Measurements from ENCODE around the gene CSNK1D. TPM values are rescaled to one million over a fixed set of nuclear protein-coding genes. Genes with fewer than 3 reads are reported as not detected.
A peak's percentile ranks its signal among the peaks of the same experiment; 100 is the strongest.

Gene CSNK1D
- total and polyA plus RNA-seq, 8 donors = 47.1 to 107 (median 66.0) TPM

- TF ChIP-seq, protein P1, sequence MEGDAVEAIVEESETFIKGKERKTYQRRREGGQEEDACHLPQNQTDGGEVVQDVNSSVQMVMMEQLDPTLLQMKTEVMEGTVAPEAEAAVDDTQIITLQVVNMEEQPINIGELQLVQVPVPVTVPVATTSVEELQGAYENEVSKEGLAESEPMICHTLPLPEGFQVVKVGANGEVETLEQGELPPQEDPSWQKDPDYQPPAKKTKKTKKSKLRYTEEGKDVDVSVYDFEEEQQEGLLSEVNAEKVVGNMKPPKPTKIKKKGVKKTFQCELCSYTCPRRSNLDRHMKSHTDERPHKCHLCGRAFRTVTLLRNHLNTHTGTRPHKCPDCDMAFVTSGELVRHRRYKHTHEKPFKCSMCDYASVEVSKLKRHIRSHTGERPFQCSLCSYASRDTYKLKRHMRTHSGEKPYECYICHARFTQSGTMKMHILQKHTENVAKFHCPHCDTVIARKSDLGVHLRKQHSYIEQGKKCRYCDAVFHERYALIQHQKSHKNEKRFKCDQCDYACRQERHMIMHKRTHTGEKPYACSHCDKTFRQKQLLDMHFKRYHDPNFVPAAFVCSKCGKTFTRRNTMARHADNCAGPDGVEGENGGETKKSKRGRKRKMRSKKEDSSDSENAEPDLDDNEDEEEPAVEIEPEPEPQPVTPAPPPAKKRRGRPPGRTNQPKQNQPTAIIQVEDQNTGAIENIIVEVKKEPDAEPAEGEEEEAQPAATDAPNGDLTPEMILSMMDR (IDR thresholded peaks at IDR 0.05) = no peak
- DNase-seq (peak in 3 of 6 donors; percentile 19 to 74 (median 49)), ATAC-seq (no peak), FAIRE-seq (no peak)
- 85 to 88% methylated on average over 17 of the region's 17 CpGs for WGBS, 2 donors
- Histone ChIP-seq H3K36me3 (peaks cover 0 to 18% (median 17%) of the 10 kb centered on the region in 3 donors), H3K27me3 (no peaks in the 10 kb centered on the region), H3K4me1 (peaks cover 13 to 31% (median 30%) of the 10 kb centered on the region in 3 donors), H3K4me3 (no peak overlapping the region), H3K9me3 (no peaks in the 10 kb centered on the region), H3K27ac (no peak overlapping the region)
- intact Hi-C loops (cut with DNase I) = loop anchor here in 2 of 3 donors (5.0 to 10.0 kb wide), 2 partner anchors 83 to 85 kb away; no protein-coding TSS in a partner anchor
Measured at GRCh38 chr17:82239401-82239925, 34.0 kb downstream of the CSNK1D start.

DNA sequence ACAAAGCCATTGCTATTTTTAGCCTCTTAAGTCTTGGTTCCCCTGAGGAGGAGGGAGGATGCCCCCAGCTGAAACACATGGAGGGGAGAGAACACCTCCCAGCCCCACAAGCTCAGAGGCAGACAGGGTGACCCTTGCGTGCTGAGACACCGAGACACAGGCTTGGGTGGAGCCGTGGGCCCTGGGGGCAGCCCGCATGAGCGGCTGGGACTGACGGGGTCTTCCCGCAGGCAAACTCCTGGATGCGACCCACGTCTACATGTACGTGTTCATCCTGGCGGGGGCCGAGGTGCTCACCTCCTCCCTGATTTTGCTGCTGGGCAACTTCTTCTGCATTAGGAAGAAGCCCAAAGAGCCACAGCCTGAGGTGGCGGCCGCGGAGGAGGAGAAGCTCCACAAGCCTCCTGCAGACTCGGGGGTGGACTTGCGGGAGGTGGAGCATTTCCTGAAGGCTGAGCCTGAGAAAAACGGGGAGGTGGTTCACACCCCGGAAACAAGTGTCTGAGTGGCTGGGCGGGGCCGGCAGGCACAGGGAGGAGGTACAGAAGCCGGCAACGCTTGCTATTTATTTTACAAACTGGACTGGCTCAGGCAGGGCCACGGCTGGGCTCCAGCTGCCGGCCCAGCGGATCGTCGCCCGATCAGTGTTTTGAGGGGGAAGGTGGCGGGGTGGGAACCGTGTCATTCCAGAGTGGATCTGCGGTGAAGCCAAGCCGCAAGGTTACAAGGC, 34.9 kb downstream of the CSNK1D start:
- H3K4me1 ChIP-seq = peaks cover 13 to 31% (median 30%) of the 10 kb centered on the region in 3 donors
- TF ChIP-seq, protein P1 (IDR thresholded peaks at IDR 0.05) = no peak
- no peaks in the 10 kb centered on the region for H3K27me3 ChIP-seq
- no peaks in the 10 kb centered on the region for H3K9me3 ChIP-seq
- H3K4me3 ChIP-seq = no peak overlapping the region
- DNase-seq = peak in 4 of 6 donors; percentile 40 to 74 (median 65)
- FAIRE-seq = no peak
- peak overlapping the region in 1 of 4 donors; percentile 37 for H3K27ac ChIP-seq
- intact Hi-C loops (cut with DNase I) = loop anchor here in 2 of 3 donors (5.0 to 10.0 kb wide), 2 partner anchors 84 to 86 kb away; no protein-coding TSS in a partner anchor
- peak in 3 of 4 donors; percentile 9 to 13 (median 11) for ATAC-seq
- WGBS, 2 donors = 55 to 71% methylated on average over 33 of the region's 33 CpGs
- peaks cover 0 to 10% (median 10%) of the 10 kb centered on the region in 3 donors for H3K36me3 ChIP-seq

GRCh38 chr17:82237746-82238471, 35.6 kb downstream of the CSNK1D start:
- ATAC-seq (no peak), FAIRE-seq (no peak)
- WGBS, 2 donors = 85 to 86% methylated on average over 34 of the region's 34 CpGs

DNA sequence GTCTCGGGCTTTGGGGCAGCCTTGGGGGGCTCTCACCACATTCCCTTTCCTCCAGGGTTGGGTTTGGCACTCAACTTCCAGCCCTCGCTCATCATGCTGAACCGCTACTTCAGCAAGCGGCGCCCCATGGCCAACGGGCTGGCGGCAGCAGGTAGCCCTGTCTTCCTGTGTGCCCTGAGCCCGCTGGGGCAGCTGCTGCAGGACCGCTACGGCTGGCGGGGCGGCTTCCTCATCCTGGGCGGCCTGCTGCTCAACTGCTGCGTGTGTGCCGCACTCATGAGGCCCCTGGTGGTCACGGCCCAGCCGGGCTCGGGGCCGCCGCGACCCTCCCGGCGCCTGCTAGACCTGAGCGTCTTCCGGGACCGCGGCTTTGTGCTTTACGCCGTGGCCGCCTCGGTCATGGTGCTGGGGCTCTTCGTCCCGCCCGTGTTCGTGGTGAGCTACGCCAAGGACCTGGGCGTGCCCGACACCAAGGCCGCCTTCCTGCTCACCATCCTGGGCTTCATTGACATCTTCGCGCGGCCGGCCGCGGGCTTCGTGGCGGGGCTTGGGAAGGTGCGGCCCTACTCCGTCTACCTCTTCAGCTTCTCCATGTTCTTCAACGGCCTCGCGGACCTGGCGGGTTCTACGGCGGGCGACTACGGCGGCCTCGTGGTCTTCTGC, 36.3 kb downstream of the CSNK1D start:
- Histone ChIP-seq H3K4me3 (no peak overlapping the region), H3K9me3 (no peaks in the 10 kb centered on the region), H3K27ac (no peak overlapping the region), H3K36me3 (peaks cover 0 to 6% (median 5%) of the 10 kb centered on the region in 3 donors), H3K27me3 (no peaks in the 10 kb centered on the region), H3K4me1 (peaks cover 6 to 19% (median 17%) of the 10 kb centered on the region in 3 donors)
- intact Hi-C loops (cut with DNase I) = loop anchor here (2.0 to 10.0 kb wide), 3 partner anchors 84 to 88 kb away; no protein-coding TSS in a partner anchor
- TF ChIP-seq, protein P1 (IDR thresholded peaks at IDR 0.05) = no peak
- peak in 3 of 6 donors; percentile 27 to 83 (median 56) for DNase-seq
- ATAC-seq = no peak
- no peak for FAIRE-seq
- 90 to 92% methylated on average over 59 of the region's 59 CpGs for WGBS, 2 donors

More at GRCh38 chr17:82237746-82238471, 35.6 kb downstream of the CSNK1D start:
- H3K4me3 ChIP-seq = no peak overlapping the region
- H3K4me1 ChIP-seq = peaks cover 13 to 26% (median 24%) of the 10 kb centered on the region in 3 donors
- peak in 4 of 6 donors; percentile 13 to 78 (median 35) for DNase-seq
- intact Hi-C loops (cut with DNase I) = loop anchor here (2.0 to 10.0 kb wide), 3 partner anchors 83 to 87 kb away; no protein-coding TSS in a partner anchor
- H3K9me3 ChIP-seq = no peaks in the 10 kb centered on the region
- TF ChIP-seq, protein P1 (IDR thresholded peaks at IDR 0.05) = no peak
- peaks cover 0 to 6% (median 5%) of the 10 kb centered on the region in 3 donors for H3K36me3 ChIP-seq
- H3K27me3 ChIP-seq = no peaks in the 10 kb centered on the region
- no peak overlapping the region for H3K27ac ChIP-seq

Data from pancreas (tissue), 10 donors.